Caco-2 (cell line): ENCODE data around the gene CFAP58. TPM values are rescaled to one million over a fixed set of nuclear protein-coding genes. Genes with fewer than 3 reads are reported as not detected.

Source experiments
- BruUV-seq: library from RNA; stranded (reverse); fragments of 400-500 nt; replicated peaks from 2 replicates; lab custom pipeline; 2021; lab: Mats Ljungman, UMichigan
- CTCF ChIA-PET: fragments of 300-600 bp; sonication (Branson Sonifier 250); formaldehyde crosslinking; loops from one replicate; lab custom pipeline; 2022; ENCODE audit warnings: antibody characterized with exemption; lab: Charles Lee
- POLR2A ChIA-PET: fragments of 300-600 bp; sonication (Branson Sonifier 250); formaldehyde crosslinking; loops from one replicate; lab custom pipeline; 2022; ENCODE audit warnings: antibody characterized with exemption; lab: Charles Lee
- DNase-seq, 2 experiments: peaks; one replicate each; pipeline versions ENCODE4 v3.0.0 to v3.0.0-alpha.2; 2020 to 2022
- H3K27me3 ChIP-seq: replicated peaks from 2 replicates; pipeline ENCODE4 v1.6.0; 2011; ENCODE audit warnings: low read length; ENCODE audit not compliant: control insufficient read depth, insufficient read depth
- H3K36me3 ChIP-seq: 2 replicates; pipeline ENCODE4 v1.5.1; 2011; ENCODE audit warnings: low read length; ENCODE audit not compliant: control insufficient read depth, insufficient read depth
- H3K4me1 ChIP-seq: fragments of 250-450 bp; sonication (Bioruptor Pico); 2 replicates; pipeline ENCODE4 v1.5.1; 2020; ENCODE audit warnings: mild to moderate bottlenecking
- H3K4me3 ChIP-seq: 2 replicates; pipeline ENCODE4 v1.5.1; 2011; ENCODE audit warnings: low read depth, mild to moderate bottlenecking, control low read depth, low read length
- H3K9me3 ChIP-seq: fragments of 250-450 bp; sonication (Bioruptor Pico); 2 replicates; pipeline ENCODE4 v1.5.1; 2020; ENCODE audit warnings: mild to moderate bottlenecking, moderate library complexity
- H3K27ac Mint-ChIP-seq: one replicate; pipeline ENCODE4 v1.8.0; 2022; ENCODE audit warnings: mixed read lengths; ENCODE audit not compliant: unreplicated experiment
- H3K27me3 Mint-ChIP-seq: one replicate; pipeline ENCODE4 v1.8.0; 2022; ENCODE audit warnings: mixed read lengths; ENCODE audit not compliant: insufficient read depth, unreplicated experiment
- H3K36me3 Mint-ChIP-seq: one replicate; pipeline ENCODE4 v1.8.0; 2022; ENCODE audit warnings: mild to moderate bottlenecking, mixed read lengths; ENCODE audit not compliant: insufficient read depth, unreplicated experiment
- H3K4me1 Mint-ChIP-seq: one replicate; pipeline ENCODE4 v1.8.0; 2022; ENCODE audit warnings: low read depth, mixed read lengths; ENCODE audit not compliant: unreplicated experiment
- H3K4me3 Mint-ChIP-seq: one replicate; pipeline ENCODE4 v1.8.0; 2022; ENCODE audit warnings: mild to moderate bottlenecking, moderate library complexity, mixed read lengths; ENCODE audit not compliant: unreplicated experiment
- H3K9me3 Mint-ChIP-seq: one replicate; pipeline ENCODE4 v1.8.0; 2022; ENCODE audit warnings: mixed read lengths; ENCODE audit not compliant: unreplicated experiment
- CTCF ChIP-seq, 2 experiments: fragments of 200-600 bp in 1 of 2; IDR thresholded peaks; 1 replicate in 1 of 2; 2 replicates in 1 of 2; pipeline versions ENCODE4 v1.5.1 to v1.8.0; 2011 to 2022; ENCODE audit warnings: antibody characterized with exemption in 1 of 2, control low read depth in 1 of 2, inconsistent platforms in 1 of 2, low read depth in 1 of 2, low read length in 1 of 2, mild to moderate bottlenecking in 1 of 2, moderate library complexity in 1 of 2; ENCODE audit not compliant: insufficient read depth in 1 of 2, severe bottlenecking in 1 of 2, unreplicated experiment in 1 of 2
- intact Hi-C: fragments of 100-400 bp; cut with micrococcal nuclease; formaldehyde crosslinking; loops from one replicate; pipeline ENCODE4 v1.10.0; 2022; ENCODE audit not compliant: unreplicated experiment
- total RNA-seq: library from RNA; stranded (reverse); gene quantifications from 2 replicates; pipeline ENCODE4 v1.2.3, GENCODE V29; 2022

The CFAP58 gene
- total RNA-seq, 1 experiment from 2014 or later: not detected

- no peak for TF ChIP-seq CTCF (IDR thresholded peaks at IDR 0.05; ENCODE audit: insufficient read depth in 1 of 2, low read depth in 1 of 2, low read length in 1 of 2, severe bottlenecking in 1 of 2, unreplicated experiment in 1 of 2)
- H3K4me3 Mint-ChIP-seq: no peak overlapping the region
- ChIA-PET CTCF (no interaction called here), POLR2A (no interaction called here)
- H3K9me3 ChIP-seq: no peaks in the 10 kb centered on the region; the same call in 1 of the 2 replicates
- no peaks in the 10 kb centered on the region for H3K36me3 ChIP-seq
- no peaks in the 10 kb centered on the region for H3K4me1 Mint-ChIP-seq
- no TSS peak for BruUV-seq
- no peaks in the 10 kb centered on the region for H3K9me3 Mint-ChIP-seq
- peaks cover 27% of the 10 kb centered on the region for H3K27me3 Mint-ChIP-seq
- DNase-seq: no peak
- H3K4me3 ChIP-seq: no peak overlapping the region
- no peak overlapping the region for H3K27ac Mint-ChIP-seq
- no peaks in the 10 kb centered on the region for H3K27me3 ChIP-seq
- intact Hi-C loops: no loop called here
- no peaks in the 10 kb centered on the region for H3K4me1 ChIP-seq
- no peaks in the 10 kb centered on the region for H3K36me3 Mint-ChIP-seq
Measured at GRCh38 chr10:104488439-104488832, 134.8 kb downstream of the CFAP58 start.

- no peaks in the 10 kb centered on the region for H3K36me3 Mint-ChIP-seq
- Histone ChIP-seq H3K27me3 (no peaks in the 10 kb centered on the region), H3K4me1 (no peaks in the 10 kb centered on the region), H3K36me3 (no peaks in the 10 kb centered on the region), H3K4me3 (no peak overlapping the region), H3K9me3 (no peaks in the 10 kb centered on the region; the same call in 1 of the 2 replicates)
- H3K4me1 Mint-ChIP-seq: no peaks in the 10 kb centered on the region
- no peak overlapping the region for H3K4me3 Mint-ChIP-seq
- POLR2A ChIA-PET: no interaction called here
- CTCF ChIA-PET: no interaction called here
- BruUV-seq: no TSS peak
- H3K27ac Mint-ChIP-seq: no peak overlapping the region
- DNase-seq: no peak
- TF ChIP-seq CTCF (IDR thresholded peaks at IDR 0.05; ENCODE audit: insufficient read depth in 1 of 2, low read depth in 1 of 2, low read length in 1 of 2, severe bottlenecking in 1 of 2, unreplicated experiment in 1 of 2): no peak
- H3K9me3 Mint-ChIP-seq: peaks cover 12% of the 10 kb centered on the region
- intact Hi-C loops: no loop called here
- peaks cover 16% of the 10 kb centered on the region for H3K27me3 Mint-ChIP-seq
Measured at GRCh38 chr10:104492329-104492940, 138.8 kb downstream of the CFAP58 start.

- ChIA-PET POLR2A (interaction anchor here (0.6 kb wide), 1 partner anchor 86 kb away, joined by 6 read pairs; no protein-coding TSS in a partner anchor), CTCF (interaction anchor here (0.6 kb wide), 1 partner anchor 62 kb away, joined by 3 read pairs; no protein-coding TSS in a partner anchor)
- Histone ChIP-seq H3K4me3 (no peak overlapping the region), H3K36me3 (no peaks in the 10 kb centered on the region), H3K9me3 (no peaks in the 10 kb centered on the region), H3K27me3 (no peaks in the 10 kb centered on the region; the same call in none of the 2 replicates), H3K4me1 (no peaks in the 10 kb centered on the region)
- no peak for TF ChIP-seq CTCF (IDR thresholded peaks at IDR 0.05; ENCODE audit: insufficient read depth in 1 of 2, low read depth in 1 of 2, low read length in 1 of 2, severe bottlenecking in 1 of 2, unreplicated experiment in 1 of 2)
- no TSS peak for BruUV-seq
- intact Hi-C loops: no loop called here
- no peak overlapping the region for H3K4me3 Mint-ChIP-seq
- H3K4me1 Mint-ChIP-seq: no peaks in the 10 kb centered on the region
- no peak for DNase-seq
- H3K9me3 Mint-ChIP-seq: peaks cover 12% of the 10 kb centered on the region
- H3K27me3 Mint-ChIP-seq: peaks cover 6% of the 10 kb centered on the region
- no peaks in the 10 kb centered on the region for H3K36me3 Mint-ChIP-seq
- no peak overlapping the region for H3K27ac Mint-ChIP-seq
Measured at GRCh38 chr10:104498347-104499081, 144.9 kb downstream of the CFAP58 start.
